ENCODE measurements around the gene PTPN1.
"Not testable (repeated sequence)": the region's sequence is repeated elsewhere in the genome, so short reads cannot be mapped to it uniquely, and the experiment has no call there.

PTPN1 gene

GRCh38 chr20:50620459-50620858 lies 110.3 kb downstream of the PTPN1 start:
- not testable (repeated sequence) for DNase-seq

DNA sequence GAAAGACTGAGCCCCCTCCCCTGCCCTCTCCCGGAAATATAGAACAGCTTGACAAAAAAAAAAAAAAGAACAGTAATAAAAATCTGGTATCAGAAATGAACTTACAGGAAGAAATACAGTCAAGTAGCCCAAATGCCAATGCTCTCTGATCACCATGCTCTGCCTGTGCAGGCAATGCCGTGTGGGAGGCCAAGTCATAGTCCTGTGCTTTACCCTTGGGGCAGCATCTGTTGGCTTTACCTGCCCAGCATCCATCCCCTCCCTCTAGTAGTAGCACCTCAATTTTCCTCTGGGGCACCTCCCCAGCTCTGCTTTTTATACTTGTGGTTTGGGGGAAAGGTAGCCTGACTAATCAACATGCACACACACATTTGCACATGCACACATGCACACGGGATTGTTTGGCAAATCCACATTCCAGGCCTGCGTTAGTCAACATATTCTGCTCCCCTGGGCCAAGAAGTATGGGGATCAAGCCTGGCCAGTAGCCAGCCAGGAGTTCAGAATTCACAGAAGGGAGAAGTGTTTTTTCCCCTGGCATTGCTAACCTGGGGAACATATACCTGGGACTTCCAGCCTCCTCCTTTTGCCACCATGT lies 111.0 kb downstream of the PTPN1 start:
- no peak for DNase-seq

- DNase-seq = no peak
Measured at GRCh38 chr20:50624351-50625016, 114.3 kb downstream of the PTPN1 start.

- peak in 1 of 2 donors; percentile 1 for DNase-seq
Measured at GRCh38 chr20:50625986-50626677, 115.9 kb downstream of the PTPN1 start.

DNA sequence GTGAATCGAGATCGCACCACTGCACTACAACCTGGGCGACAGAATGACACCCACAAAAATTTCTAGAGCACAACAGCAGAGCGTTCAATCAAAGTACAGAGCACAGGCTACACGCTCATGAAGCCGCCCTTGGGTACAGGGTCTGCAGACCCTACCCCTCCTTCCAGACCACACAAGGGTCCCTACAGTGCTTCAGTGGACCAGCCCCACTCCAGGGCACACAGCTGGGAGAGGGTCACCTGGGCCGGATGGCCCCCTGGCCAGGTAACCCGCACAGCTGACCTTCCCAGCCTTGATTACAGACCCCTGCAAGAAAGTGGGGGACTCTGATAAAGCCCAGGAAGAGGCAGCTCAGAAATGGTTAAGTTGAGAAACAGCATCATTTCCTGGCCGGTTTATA lies 117.6 kb downstream of the PTPN1 start:
- DNase-seq = no peak

DNA sequence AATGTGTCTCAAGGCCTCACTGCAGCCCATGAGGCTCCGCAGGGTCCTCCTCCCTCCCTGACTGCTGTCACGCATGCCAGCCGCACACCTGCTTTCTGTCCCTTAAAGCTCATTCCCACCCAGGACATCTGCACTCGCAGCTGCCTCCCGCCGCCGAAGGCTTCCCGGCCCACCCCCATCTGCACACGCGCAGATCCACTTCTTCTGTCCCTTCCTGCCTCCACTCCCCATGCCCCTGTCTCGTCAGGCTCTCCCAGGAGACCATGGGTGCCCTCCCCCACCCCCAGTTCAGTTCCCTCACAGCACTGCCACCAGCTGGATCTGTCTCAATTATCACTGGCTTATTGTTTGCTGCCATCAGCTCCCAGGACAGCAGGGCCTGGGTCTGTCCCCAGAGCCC lies 118.1 kb downstream of the PTPN1 start:
- DNase-seq = no peak

GRCh38 chr20:50628853-50629669 lies 118.9 kb downstream of the PTPN1 start:
- no peak for DNase-seq

GRCh38 chr20:50629670-50630045 lies 119.5 kb downstream of the PTPN1 start:
- DNase-seq = no peak

DNA sequence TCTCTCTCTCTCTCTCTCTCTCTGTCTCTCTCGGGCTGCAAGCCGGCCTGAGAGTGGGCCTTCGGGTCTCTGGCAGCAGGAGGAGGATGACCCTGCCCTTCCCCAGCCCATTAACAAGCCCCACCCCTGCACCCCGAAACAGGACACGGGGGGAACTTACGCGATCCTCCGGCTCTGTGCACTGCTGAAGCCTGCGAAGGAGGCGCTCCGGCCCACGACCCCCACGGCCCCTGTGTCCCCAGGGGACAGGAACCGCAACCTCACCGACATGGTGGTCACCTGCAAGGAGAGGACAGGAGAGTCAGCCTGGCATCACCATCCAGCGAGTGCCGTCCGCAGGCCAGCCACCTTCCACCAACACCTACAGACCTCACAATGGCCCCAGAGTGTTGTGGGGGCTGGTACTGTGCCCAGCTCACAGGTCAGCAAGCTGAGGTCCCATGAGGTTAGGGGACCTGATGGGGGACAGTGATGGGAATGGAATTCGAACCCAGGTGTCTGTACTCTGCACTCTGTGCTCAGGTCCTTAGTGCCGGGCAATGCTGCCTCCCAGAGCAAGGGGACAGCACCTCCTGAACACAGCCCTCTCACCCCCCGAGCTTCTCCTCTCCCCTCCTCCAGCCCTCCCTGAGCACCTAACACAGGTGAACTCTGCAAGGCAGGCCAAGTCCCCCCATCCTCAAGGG lies 120.5 kb downstream of the PTPN1 start:
- DNase-seq = no peak

DNA sequence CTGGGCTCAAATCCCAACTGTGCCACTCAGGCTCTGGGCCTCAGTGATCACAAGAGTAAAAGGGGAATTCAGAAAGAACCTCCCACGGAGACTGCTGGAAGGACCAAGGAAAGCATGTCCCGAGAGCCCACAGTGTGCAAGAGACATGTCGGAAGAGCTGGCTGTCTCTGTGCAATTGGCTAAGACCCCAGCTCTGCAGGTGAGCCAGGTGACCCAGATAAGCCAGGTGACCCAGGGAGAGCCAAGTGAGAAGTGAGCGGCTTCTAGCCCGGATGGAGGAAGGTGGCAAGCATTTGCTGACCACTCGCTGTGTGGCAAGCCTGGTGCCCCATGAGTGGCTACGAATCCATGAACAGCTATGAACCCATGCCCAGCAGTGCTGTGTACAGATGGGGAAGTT lies 122.1 kb downstream of the PTPN1 start:
- no peak for DNase-seq

DNA sequence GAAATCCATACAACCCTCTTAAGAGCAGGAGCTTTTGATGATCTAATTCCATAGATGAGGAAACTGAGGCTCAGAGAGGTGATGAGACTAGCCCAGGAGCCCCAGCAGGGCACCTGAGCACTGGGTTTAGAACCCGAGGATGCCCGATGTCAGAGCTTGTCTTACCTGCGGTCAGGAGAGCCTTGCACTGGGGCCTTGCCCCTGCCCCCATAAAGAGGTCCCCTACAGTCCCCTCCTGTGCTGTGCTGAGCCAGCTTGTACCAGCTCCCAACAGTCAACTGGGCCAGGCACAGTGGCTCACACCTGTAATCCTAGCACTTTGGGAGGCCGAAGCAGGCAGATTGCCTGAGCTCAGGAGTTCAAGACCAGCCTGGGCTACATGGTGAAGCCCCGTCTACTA lies 122.5 kb downstream of the PTPN1 start:
- no peak for DNase-seq

- DNase-seq = no peak
Measured at GRCh38 chr20:50633361-50633760, 123.2 kb downstream of the PTPN1 start.

DNA sequence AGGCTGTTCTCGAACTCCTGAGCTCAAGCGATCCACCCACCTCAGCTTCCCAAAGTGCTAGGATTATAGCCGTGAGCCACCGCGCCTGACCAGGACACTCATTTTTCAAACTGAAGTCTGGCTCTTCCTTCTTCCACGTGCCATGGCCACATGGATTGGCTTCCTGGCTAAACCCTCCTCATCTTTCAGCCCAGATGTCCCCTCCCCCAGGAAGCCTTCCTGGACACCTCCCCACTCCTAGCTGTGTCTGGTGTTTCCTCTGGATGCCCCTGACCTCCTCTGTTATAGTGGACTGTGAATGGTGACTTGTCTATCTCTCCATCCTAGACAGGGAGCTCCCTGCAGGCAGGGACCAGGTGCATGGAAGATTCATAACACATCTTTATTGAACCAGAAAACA lies 124.0 kb downstream of the PTPN1 start:
- DNase-seq = no peak
